Kidney (tissue), 14 donors: Measurements from ENCODE around the gene LAMA5. TPM values are rescaled to one million over a fixed set of nuclear protein-coding genes. Genes with fewer than 3 reads are reported as not detected.

Experiments
- DNase-seq, 5 donors: peaks; one replicate each; pipeline ENCODE4 v3.0.0-alpha.2; 2013 to 2020
- FAIRE-seq: peaks from 2 replicates; lab custom pipeline; 2012; peaks lifted over from hg19 to GRCh38; lab: Jason Lieb, UNC
- H3K27ac ChIP-seq, 2 donors: one replicate each; pipeline ENCODE4 v1.7.0; 2013; ENCODE audit warnings: low read depth in 2 of 2, low read length in 2 of 2, inconsistent platforms in 1 of 2
- H3K27me3 ChIP-seq: one replicate; pipeline ENCODE4 v1.7.1; 2013; ENCODE audit warnings: low read length, inconsistent platforms; ENCODE audit not compliant: control insufficient read depth, insufficient read depth
- H3K36me3 ChIP-seq, 3 donors: one replicate each; pipeline versions ENCODE4 v1.7.0 to v1.7.1; 2013; ENCODE audit warnings: low read length in 3 of 3, control low read depth in 1 of 3, inconsistent platforms in 1 of 3; ENCODE audit not compliant: insufficient read depth in 3 of 3, control insufficient read depth in 2 of 3
- H3K4me1 ChIP-seq, 3 donors: one replicate each; pipeline versions ENCODE4 v1.7.0 to v1.7.1; 2013; ENCODE audit warnings: low read length in 3 of 3, inconsistent platforms in 1 of 3, low read depth in 1 of 3; ENCODE audit not compliant: control insufficient read depth in 2 of 3, insufficient read depth in 2 of 3
- H3K4me3 ChIP-seq, 3 donors: one replicate each; pipeline versions ENCODE4 v1.7.0 to v1.8.1; 2013; ENCODE audit warnings: low read length in 3 of 3, control low read depth in 1 of 3, inconsistent platforms in 1 of 3
- H3K9ac ChIP-seq, 3 donors: one replicate each; pipeline versions ENCODE4 v1.7.0 to v1.7.1; 2013; ENCODE audit warnings: low read length in 3 of 3, control low read depth in 1 of 3, inconsistent platforms in 1 of 3
- H3K9me3 ChIP-seq, 3 donors: one replicate each; pipeline versions ENCODE4 v1.7.0 to v1.7.1; 2013; ENCODE audit warnings: low read length in 3 of 3, control low read depth in 1 of 3, inconsistent platforms in 1 of 3; ENCODE audit not compliant: control insufficient read depth in 2 of 3, insufficient read depth in 1 of 3
- CTCF ChIP-seq: IDR thresholded peaks from 3 replicates; pipeline ENCODE4 v1.5.1; 2012; ENCODE audit warnings: mild to moderate bottlenecking, moderate library complexity, borderline replicate concordance; ENCODE audit not compliant: insufficient read depth; ENCODE audit errors: extremely low read depth
- intact Hi-C: fragments of 100-400 bp; cut with DNase I; formaldehyde crosslinking; loops from one replicate; pipeline ENCODE4 v1.11.1; 2022
- polyA plus RNA-seq: library from polyadenylated mRNA; stranded (reverse); fragments of 350-450 nt; fragmentation: Illumina TruSeq; extraction: RNeasy Lipid Tissue Mini Kit (QIAGEN cat#74804); gene quantifications from one replicate; pipeline ENCODE4 v1.2.3, GENCODE V29; 2014; ENCODE audit warnings: low read depth, low replicate concordance; ENCODE audit not compliant: insufficient read depth
- total RNA-seq: library from RNA; stranded (reverse); fragmentation: NEBNext Ultra II Directional; extraction: Animal tissue kit (Norgen Biotek cat#: 25700); gene quantifications from one replicate; pipeline ENCODE4 v1.2.1, GENCODE V29; 2021
- donor health status: control.
- donor health status: control.
- donor health status: control.
- donor health status: control.
- donor health status: control.
- donor health status: DM: yes; HTN: yes; CAD: no.
- donor health status: Normal renal cell carcinoma (clear cell type).

Gene LAMA5
- total and polyA plus RNA-seq, 2 donors from 2014 or later = 94.0 to 342 TPM

- peaks cover 0 to 38% (median 9%) of the 10 kb centered on the region in 3 donors for H3K36me3 ChIP-seq
- intact Hi-C loops = no loop called here
- DNase-seq = no peak
- FAIRE-seq = no peak
- no peaks in the 10 kb centered on the region for H3K9me3 ChIP-seq
- H3K4me1 ChIP-seq = peaks cover 0 to 28% (median 21%) of the 10 kb centered on the region in 3 donors
- TF ChIP-seq CTCF = no peak
- H3K27ac ChIP-seq = no peak overlapping the region
- no peak overlapping the region for H3K9ac ChIP-seq
- no peak overlapping the region for H3K4me3 ChIP-seq
- H3K27me3 ChIP-seq = no peaks in the 10 kb centered on the region
Measured at GRCh38 chr20:62305765-62306413, 61.2 kb downstream of the LAMA5 start.

- Histone ChIP-seq H3K4me3 (no peak overlapping the region), H3K9me3 (no peaks in the 10 kb centered on the region), H3K27me3 (no peaks in the 10 kb centered on the region), H3K27ac (no peak overlapping the region), H3K9ac (no peak overlapping the region), H3K4me1 (peaks cover 0 to 28% (median 21%) of the 10 kb centered on the region in 3 donors), H3K36me3 (peaks cover 0 to 38% (median 9%) of the 10 kb centered on the region in 3 donors)
- intact Hi-C loops = no loop called here
- FAIRE-seq (no peak), DNase-seq (no peak)
- no peak for TF ChIP-seq CTCF
Measured at GRCh38 chr20:62305149-62305764, 61.9 kb downstream of the LAMA5 start.

- intact Hi-C loops = loop anchor here (5.0 kb wide), 1 partner anchor 73 kb away; no protein-coding TSS in a partner anchor
- Histone ChIP-seq H3K9ac (no peak overlapping the region), H3K27ac (no peak overlapping the region)
Measured at GRCh38 chr20:62304331-62305148, 62.6 kb downstream of the LAMA5 start.

More at GRCh38 chr20:62304331-62305148, 62.6 kb downstream of the LAMA5 start:
- Histone ChIP-seq H3K4me1 (peaks cover 0 to 28% (median 21%) of the 10 kb centered on the region in 3 donors), H3K4me3 (peak overlapping the region in 2 of 3 donors; percentile 55 to 82), H3K36me3 (peaks cover 0 to 38% (median 9%) of the 10 kb centered on the region in 3 donors), H3K27me3 (no peaks in the 10 kb centered on the region), H3K9me3 (no peaks in the 10 kb centered on the region)
- no peak for FAIRE-seq
- DNase-seq = no peak
- TF ChIP-seq CTCF = no peak
